H1 (cell line): ENCODE measurements around the gene UBE2E3. TPM values are rescaled to one million over a fixed set of nuclear protein-coding genes. Genes with fewer than 3 reads are reported as not detected.

Experiments
- CTCF ChIA-PET: fragments of 300-600 bp; sonication (Branson Sonifier 250); formaldehyde crosslinking; loops from one replicate; lab custom pipeline; 2021; ENCODE audit not compliant: partially characterized antibody; lab: Charles Lee
- POLR2A ChIA-PET: fragments of 300-600 bp; sonication (Branson Sonifier 250); formaldehyde crosslinking; loops from one replicate; lab custom pipeline; 2021; ENCODE audit warnings: inconsistent platforms; ENCODE audit not compliant: partially characterized antibody; lab: Charles Lee
- DNase-seq, 2 experiments: peaks; one replicate each; pipeline versions ENCODE4 v3.0.0 to v3.0.0-alpha.2; 2010 to 2022; ENCODE audit warnings: low spot score in 2 of 2, low read depth in 1 of 2, mixed read lengths in 1 of 2
- FAIRE-seq: peaks from 2 replicates; lab custom pipeline; 2011; peaks lifted over from hg19 to GRCh38; lab: Jason Lieb, UNC
- H2AFZ ChIP-seq: 2 replicates; pipeline ENCODE4 v1.8.1; 2012; ENCODE audit warnings: low read length, inconsistent platforms
- H2AK5ac ChIP-seq: 2 replicates; pipeline ENCODE4 v1.6.1; 2013; ENCODE audit warnings: low read depth, low read length
- H2BK120ac ChIP-seq: replicated peaks from 2 replicates; pipeline ENCODE3; 2013; ENCODE audit warnings: low read depth, low read length, inconsistent platforms
- H2BK12ac ChIP-seq: 2 replicates; pipeline ENCODE4 v1.6.1; 2013; ENCODE audit warnings: low read depth, low read length
- H2BK15ac ChIP-seq: 2 replicates; pipeline ENCODE4 v1.6.1; 2013; ENCODE audit warnings: low read length
- H2BK20ac ChIP-seq: 2 replicates; pipeline ENCODE4 v1.6.1; 2013; ENCODE audit warnings: low read length
- H2BK5ac ChIP-seq: 2 replicates; pipeline ENCODE4 v1.6.1; 2013; ENCODE audit warnings: low read depth, low read length
- H3K14ac ChIP-seq: 2 replicates; pipeline ENCODE4 v1.6.1; 2013; ENCODE audit warnings: inconsistent platforms; ENCODE audit not compliant: insufficient read length
- H3K18ac ChIP-seq: 2 replicates; pipeline ENCODE4 v1.6.1; 2013; ENCODE audit warnings: low read length; ENCODE audit errors: extremely low read depth
- H3K23ac ChIP-seq: 2 replicates; pipeline ENCODE4 v1.6.1; 2013; ENCODE audit warnings: inconsistent platforms; ENCODE audit not compliant: insufficient read length
- H3K23me2 ChIP-seq: 2 replicates; pipeline ENCODE4 v1.6.1; 2013; ENCODE audit warnings: low read depth, low read length
- H3K27ac ChIP-seq: 2 replicates; pipeline ENCODE4 v1.6.1; 2011; ENCODE audit warnings: low read depth, low read length, inconsistent platforms
- H3K27me3 ChIP-seq, 4 experiments: replicated peaks in 1 of 4; 1 replicate in 1 of 4; 2 replicates in 3 of 4; pipeline versions ENCODE4 v1.6.1 to v1.8.1; 2011 to 2013; ENCODE audit warnings: low read length in 3 of 4, mild to moderate bottlenecking in 3 of 4, inconsistent platforms in 2 of 4, mixed read lengths in 2 of 4, moderate library complexity in 1 of 4; ENCODE audit not compliant: control insufficient read depth in 3 of 4, insufficient read depth in 3 of 4; ENCODE audit errors: extremely low read depth in 1 of 4
- H3K36me3 ChIP-seq, 4 experiments: 2 replicates each; pipeline versions ENCODE4 v1.6.1 to v1.8.1; 2011 to 2013; ENCODE audit warnings: mild to moderate bottlenecking in 4 of 4, low read length in 3 of 4, moderate library complexity in 2 of 4, control low read depth in 1 of 4, inconsistent platforms in 1 of 4; ENCODE audit not compliant: insufficient read depth in 4 of 4, control insufficient read depth in 2 of 4
- H3K4ac ChIP-seq: replicated peaks from 2 replicates; pipeline ENCODE3; 2013; ENCODE audit warnings: low read length, low read depth, mixed read lengths, inconsistent platforms; ENCODE audit not compliant: insufficient read length
- H3K4me1 ChIP-seq, 4 experiments: replicated peaks in 1 of 4; 1 replicate in 1 of 4; 2 replicates in 3 of 4; pipeline versions ENCODE4 v1.6.1 to v1.8.1; 2011 to 2013; ENCODE audit warnings: low read length in 3 of 4, inconsistent platforms in 2 of 4, mixed read lengths in 1 of 4; ENCODE audit not compliant: insufficient read depth in 4 of 4, control insufficient read depth in 3 of 4
- H3K4me2 ChIP-seq, 2 experiments: 2 replicates each; pipeline versions ENCODE4 v1.6.1 to v1.8.1; 2011 to 2013; ENCODE audit warnings: low read depth in 2 of 2, low read length in 2 of 2, control low read depth in 1 of 2, inconsistent platforms in 1 of 2, mild to moderate bottlenecking in 1 of 2; ENCODE audit not compliant: insufficient read depth in 1 of 2
- H3K4me3 ChIP-seq, 4 experiments: fragments of 200-600, 300-600 bp in 1 of 4; sonication (generic), shearing (Covaris generic), sonication (Bioruptor Twin) in 1 of 4; 2 replicates each; pipeline versions ENCODE4 v1.5.1 to v1.8.1; 2011 to 2016; ENCODE audit warnings: low read length in 4 of 4, low read depth in 3 of 4, control low read depth in 2 of 4, inconsistent platforms in 2 of 4, mild to moderate bottlenecking in 2 of 4, mixed read lengths in 1 of 4, moderate library complexity in 1 of 4; ENCODE audit not compliant: insufficient read depth in 2 of 4; ENCODE audit errors: extremely low read depth in 1 of 4
- H3K56ac ChIP-seq: replicated peaks from 2 replicates; pipeline ENCODE3; 2013; ENCODE audit warnings: low read depth, mild to moderate bottlenecking, mixed read lengths, low read length, inconsistent platforms; ENCODE audit not compliant: insufficient read length
- H3K79me1 ChIP-seq: 2 replicates; pipeline ENCODE4 v1.6.1; 2013; ENCODE audit warnings: low read depth, low read length, control low read depth
- H3K79me2 ChIP-seq, 2 experiments: 2 replicates each; pipeline versions ENCODE4 v1.6.1 to v1.8.1; 2012 to 2013; ENCODE audit warnings: low read length in 2 of 2, mild to moderate bottlenecking in 2 of 2, inconsistent platforms in 1 of 2; ENCODE audit not compliant: insufficient read depth in 2 of 2, control insufficient read depth in 1 of 2
- H3K9ac ChIP-seq, 4 experiments: replicated peaks in 1 of 4; 1 replicate in 1 of 4; 2 replicates in 3 of 4; pipeline versions ENCODE4 v1.6.1 to v1.8.1; 2011 to 2013; ENCODE audit warnings: low read depth in 3 of 4, low read length in 3 of 4, control low read depth in 2 of 4, mild to moderate bottlenecking in 2 of 4, moderate library complexity in 2 of 4, inconsistent platforms in 1 of 4; ENCODE audit errors: extremely low read depth in 1 of 4
- H3K9me3 ChIP-seq, 2 experiments: 2 replicates each; pipeline versions ENCODE4 v1.6.1 to v1.8.1; 2012 to 2013; ENCODE audit warnings: mild to moderate bottlenecking in 2 of 2, moderate library complexity in 2 of 2, control low read depth in 1 of 2, inconsistent platforms in 1 of 2, low read depth in 1 of 2, low read length in 1 of 2, mixed read lengths in 1 of 2; ENCODE audit not compliant: insufficient read depth in 2 of 2
- H4K20me1 ChIP-seq, 2 experiments: replicated peaks in 1 of 2; 2 replicates each; pipeline versions ENCODE3 to v1.8.1; 2011 to 2013; ENCODE audit warnings: inconsistent platforms in 2 of 2, low read length in 2 of 2, mild to moderate bottlenecking in 1 of 2; ENCODE audit not compliant: insufficient read depth in 2 of 2, control insufficient read depth in 1 of 2
- H4K5ac ChIP-seq: 2 replicates; pipeline ENCODE4 v1.6.1; 2013; ENCODE audit warnings: low read length, low read depth, mixed read lengths, inconsistent platforms; ENCODE audit not compliant: insufficient read length
- H4K8ac ChIP-seq: 2 replicates; pipeline ENCODE4 v1.8.0; 2013; ENCODE audit warnings: mild to moderate bottlenecking, moderate library complexity, low read length, inconsistent platforms; ENCODE audit not compliant: insufficient read depth; ENCODE audit errors: extremely low read depth
- H4K91ac ChIP-seq: replicated peaks from 2 replicates; pipeline ENCODE3; 2013; ENCODE audit warnings: low read length, mixed read lengths, inconsistent platforms; ENCODE audit not compliant: insufficient read length
- EP300 ChIP-seq, 2 experiments: IDR thresholded peaks; 1 replicate in 1 of 2; 2 replicates in 1 of 2; pipeline ENCODE4 v1.6.1; 2011 to 2012; ENCODE audit warnings: low read depth in 2 of 2, low read length in 2 of 2, mild to moderate bottlenecking in 2 of 2, borderline replicate concordance in 1 of 2, inconsistent platforms in 1 of 2, moderate library complexity in 1 of 2
- GTF2F1 ChIP-seq: IDR thresholded peaks from 2 replicates; pipeline ENCODE4 v1.6.1; 2012; ENCODE audit warnings: low read depth, low read length, improper control_type of control experiment, borderline replicate concordance
- RNF2 ChIP-seq: fragments of 200-900, 300-1000 bp; sonication (generic); IDR thresholded peaks from 2 replicates; pipeline ENCODE4 v1.7.1; 2016; ENCODE audit warnings: borderline replicate concordance, low read depth, mild to moderate bottlenecking, antibody characterized with exemption, low read length; ENCODE audit not compliant: poor library complexity, severe bottlenecking; ENCODE audit errors: missing control alignments
- SP4 ChIP-seq: IDR thresholded peaks from 2 replicates; pipeline ENCODE4 v1.6.1; 2012; ENCODE audit warnings: low read length, inconsistent platforms
- TEAD4 ChIP-seq: IDR thresholded peaks from 2 replicates; pipeline ENCODE4 v1.6.1; 2012; ENCODE audit warnings: low read depth, low read length, inconsistent platforms, mixed read lengths
- WGBS, 2 experiments: shearing (Covaris generic) in 1 of 2; methylation state at CpG; one replicate each; pipeline versions ENCODE4 v1.1.6 to v1.1.7; 2013 to 2015; ENCODE audit warnings: low lambda C conversion rate in 2 of 2, mixed read lengths in 2 of 2, inconsistent platforms in 1 of 2, low coverage in 1 of 2, missing lambda C conversion rate in 1 of 2; ENCODE audit not compliant: insufficient replicate concordance in 2 of 2, insufficient coverage in 1 of 2, insufficient read length in 1 of 2; ENCODE audit errors: extremely low coverage in 1 of 2, missing lambda C conversion rate in 1 of 2; 5-methylcytosine and 5-hydroxymethylcytosine counted together
- polyA plus RNA-seq, 7 experiments: library from polyadenylated mRNA; depleted of rRNA in 3 of 7; stranded (reverse) in 5 of 7; unstranded in 2 of 7; fragments of >200 nt in 5 of 7; fragments of 200-250 nt in 2 of 7; gene quantifications; 1 replicate in 5 of 7; 2 replicates in 1 of 7; 4 replicates in 1 of 7; pipeline versions ENCODE4 v1.2.1 to v1.2.3, GENCODE V29; 2011 to 2013; ENCODE audit warnings: missing spikeins in 2 of 7, mixed read lengths in 2 of 7
- total RNA-seq: library from RNA; stranded (reverse); fragmentation: NEBNext Ultra II Directional; extraction: Animal tissue kit (Norgen Biotek cat#: 25700); gene quantifications from 2 replicates; pipeline ENCODE4 v1.2.1, GENCODE V29; 2021
- TF ChIP-seq, protein P1 (sequence below): IDR thresholded peaks from 2 replicates; pipeline ENCODE4 v1.6.1; 2012; ENCODE audit warnings: low read length, inconsistent platforms
- TF ChIP-seq, protein P2 (sequence below): IDR thresholded peaks from 2 replicates; pipeline ENCODE4 v1.6.1; 2012; ENCODE audit warnings: inconsistent platforms

Gene UBE2E3
- total and polyA plus RNA-seq, 2 of the 8 experiments (the other 6 are each of a cell fraction or from before 2014, with no cell fraction given), result 106 to 132 TPM

GRCh38 chr2:181041661-181042060, 61.3 kb downstream of the UBE2E3 start:
- Histone ChIP-seq H2BK120ac (no peak overlapping the region), H3K79me2 (peaks cover 0 to 80% of the 10 kb centered on the region in 2 experiments; a peak in 2 of 4 replicates), H4K91ac (no peak overlapping the region), H2AK5ac (no peak overlapping the region), H2BK5ac (no peak overlapping the region), H3K9ac (no peak overlapping the region), H3K36me3 (no peaks in the 10 kb centered on the region), H3K23ac (no peak overlapping the region), H2BK15ac (no peak overlapping the region), H3K27ac (no peak overlapping the region), H2AFZ (no peak overlapping the region), H3K4me2 (no peak overlapping the region), H3K18ac (no peak overlapping the region), H3K27me3 (no peaks in the 10 kb centered on the region), H3K4ac (no peak overlapping the region), H3K79me1 (peaks cover 2% of the 10 kb centered on the region), H2BK20ac (no peak overlapping the region), H3K4me1 (no peaks in the 10 kb centered on the region), H3K56ac (no peak overlapping the region), H3K23me2 (no peaks in the 10 kb centered on the region), H3K9me3 (no peaks in the 10 kb centered on the region), H3K4me3 (no peak overlapping the region), H2BK12ac (no peak overlapping the region), H4K8ac (no peak overlapping the region), H4K20me1 (peaks cover 0 to 2% of the 10 kb centered on the region in 2 experiments), H3K14ac (no peak overlapping the region), H4K5ac (no peak overlapping the region)
- FAIRE-seq (no peak), DNase-seq (no peak)
- POLR2A ChIA-PET, result no interaction called here
- CTCF ChIA-PET, result interaction anchor here (1.2 kb wide), 1 partner anchor 12 kb away, joined by 4 read pairs; no protein-coding TSS in a partner anchor
- TF ChIP-seq, protein P1, sequence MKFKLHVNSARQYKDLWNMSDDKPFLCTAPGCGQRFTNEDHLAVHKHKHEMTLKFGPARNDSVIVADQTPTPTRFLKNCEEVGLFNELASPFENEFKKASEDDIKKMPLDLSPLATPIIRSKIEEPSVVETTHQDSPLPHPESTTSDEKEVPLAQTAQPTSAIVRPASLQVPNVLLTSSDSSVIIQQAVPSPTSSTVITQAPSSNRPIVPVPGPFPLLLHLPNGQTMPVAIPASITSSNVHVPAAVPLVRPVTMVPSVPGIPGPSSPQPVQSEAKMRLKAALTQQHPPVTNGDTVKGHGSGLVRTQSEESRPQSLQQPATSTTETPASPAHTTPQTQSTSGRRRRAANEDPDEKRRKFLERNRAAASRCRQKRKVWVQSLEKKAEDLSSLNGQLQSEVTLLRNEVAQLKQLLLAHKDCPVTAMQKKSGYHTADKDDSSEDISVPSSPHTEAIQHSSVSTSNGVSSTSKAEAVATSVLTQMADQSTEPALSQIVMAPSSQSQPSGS, result no peak
- TF ChIP-seq TEAD4 (no peak), SP4 (no peak), EP300 (IDR thresholded peaks at IDR 0.05; ENCODE audit: borderline replicate concordance in 1 of 2, low read depth in 2 of 2, low read length in 2 of 2) (no peak), RNF2 (no peak), GTF2F1 (no peak)
- TF ChIP-seq, protein P2, sequence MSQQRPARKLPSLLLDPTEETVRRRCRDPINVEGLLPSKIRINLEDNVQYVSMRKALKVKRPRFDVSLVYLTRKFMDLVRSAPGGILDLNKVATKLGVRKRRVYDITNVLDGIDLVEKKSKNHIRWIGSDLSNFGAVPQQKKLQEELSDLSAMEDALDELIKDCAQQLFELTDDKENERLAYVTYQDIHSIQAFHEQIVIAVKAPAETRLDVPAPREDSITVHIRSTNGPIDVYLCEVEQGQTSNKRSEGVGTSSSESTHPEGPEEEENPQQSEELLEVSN, result no peak
- 91% methylated on average over 2 of the region's 2 CpGs; no CpG with 5 or more reads in 1 of the 2 experiments for WGBS, 2 experiments
